Colonic mucosa (tissue), 4 donors: ENCODE results near the gene RALGAPB. TPM values are rescaled to one million over a fixed set of nuclear protein-coding genes. Genes with fewer than 3 reads are reported as not detected.

Source experiments
- DNase-seq: peaks from one replicate; pipeline ENCODE4 v3.0.0-alpha.2; 2020
- H3K27ac ChIP-seq: fragments of 200-600 bp; one replicate; pipeline ENCODE4 v1.8.0; 2021
- H3K27me3 ChIP-seq: fragments of 200-600 bp; one replicate; pipeline ENCODE4 v1.8.0; 2021
- H3K36me3 ChIP-seq: fragments of 200-600 bp; one replicate; pipeline ENCODE4 v1.8.0; 2021
- H3K4me1 ChIP-seq: fragments of 200-600 bp; one replicate; pipeline ENCODE4 v1.8.0; 2021; ENCODE audit warnings: mild to moderate bottlenecking
- H3K4me3 ChIP-seq: fragments of 200-600 bp; one replicate; pipeline ENCODE4 v1.8.0; 2021
- H3K9ac ChIP-seq, 2 donors: one replicate each; pipeline ENCODE4 v1.7.0; 2013; ENCODE audit warnings: control low read depth in 2 of 2, low read depth in 2 of 2, low read length in 2 of 2
- H3K9me3 ChIP-seq: fragments of 200-600 bp; one replicate; pipeline ENCODE4 v1.8.0; 2021
- intact Hi-C: fragments of 100-400 bp; cut with DNase I; formaldehyde crosslinking; loops from one replicate; pipeline ENCODE4 v1.14.1; 2022
- total RNA-seq, 2 donors: library from RNA; stranded (reverse); fragmentation: NEBNext Ultra II Directional in 1 of 2; extraction: Animal tissue kit (Norgen Biotek cat#: 25700) in 1 of 2; gene quantifications; one replicate each; pipeline ENCODE4 v1.2.1, GENCODE V29; 2021
- TF ChIP-seq, protein P1 (sequence below): fragments of 200-600 bp; IDR thresholded peaks from one replicate; pipeline ENCODE4 v1.8.0; 2022; ENCODE audit warnings: antibody characterized with exemption, mild to moderate bottlenecking
- donor health status: healthy.
- donor health status: DM: no; HTN: no; CAD: no.
- donor health status: DM: no; HTN: no; CAD: no.

RALGAPB gene
- total RNA-seq, 2 donors from 2014 or later, result 30.5 to 33.7 TPM

DNA sequence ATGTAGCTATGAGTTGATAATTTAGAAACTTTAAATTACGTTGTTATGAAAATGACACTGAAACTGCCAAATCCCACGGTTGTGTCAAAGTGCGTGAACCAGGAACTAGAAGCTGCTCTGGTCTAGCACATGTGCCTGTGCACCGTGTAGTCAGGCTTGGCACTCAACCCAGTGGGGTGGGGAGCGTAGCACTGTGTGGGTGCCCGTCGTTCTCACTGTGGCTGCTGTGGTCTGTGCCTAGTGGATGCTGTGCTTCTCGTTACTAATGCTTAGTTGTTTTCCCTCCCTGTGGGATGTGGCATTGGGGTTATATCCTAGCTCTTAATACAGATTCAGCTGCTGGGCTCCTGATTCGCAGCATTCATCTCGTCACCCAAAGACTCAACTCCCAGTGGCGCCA is 62.1 kb downstream of the RALGAPB start:
- no peaks in the 10 kb centered on the region for H3K9me3 ChIP-seq
- intact Hi-C loops, result no loop called here
- no peak overlapping the region for H3K27ac ChIP-seq
- DNase-seq, result no peak
- TF ChIP-seq, protein P1, sequence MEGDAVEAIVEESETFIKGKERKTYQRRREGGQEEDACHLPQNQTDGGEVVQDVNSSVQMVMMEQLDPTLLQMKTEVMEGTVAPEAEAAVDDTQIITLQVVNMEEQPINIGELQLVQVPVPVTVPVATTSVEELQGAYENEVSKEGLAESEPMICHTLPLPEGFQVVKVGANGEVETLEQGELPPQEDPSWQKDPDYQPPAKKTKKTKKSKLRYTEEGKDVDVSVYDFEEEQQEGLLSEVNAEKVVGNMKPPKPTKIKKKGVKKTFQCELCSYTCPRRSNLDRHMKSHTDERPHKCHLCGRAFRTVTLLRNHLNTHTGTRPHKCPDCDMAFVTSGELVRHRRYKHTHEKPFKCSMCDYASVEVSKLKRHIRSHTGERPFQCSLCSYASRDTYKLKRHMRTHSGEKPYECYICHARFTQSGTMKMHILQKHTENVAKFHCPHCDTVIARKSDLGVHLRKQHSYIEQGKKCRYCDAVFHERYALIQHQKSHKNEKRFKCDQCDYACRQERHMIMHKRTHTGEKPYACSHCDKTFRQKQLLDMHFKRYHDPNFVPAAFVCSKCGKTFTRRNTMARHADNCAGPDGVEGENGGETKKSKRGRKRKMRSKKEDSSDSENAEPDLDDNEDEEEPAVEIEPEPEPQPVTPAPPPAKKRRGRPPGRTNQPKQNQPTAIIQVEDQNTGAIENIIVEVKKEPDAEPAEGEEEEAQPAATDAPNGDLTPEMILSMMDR, result no peak
- H3K9ac ChIP-seq, result no peak overlapping the region
- no peak overlapping the region for H3K4me3 ChIP-seq
- H3K27me3 ChIP-seq, result no peaks in the 10 kb centered on the region
- H3K4me1 ChIP-seq, result no peaks in the 10 kb centered on the region
- peaks cover 5% of the 10 kb centered on the region for H3K36me3 ChIP-seq

GRCh38 chr20:38536310-38536709 is 63.7 kb downstream of the RALGAPB start:
- peaks cover 5% of the 10 kb centered on the region for H3K36me3 ChIP-seq
- no peak overlapping the region for H3K27ac ChIP-seq
- H3K27me3 ChIP-seq, result no peaks in the 10 kb centered on the region
- H3K9ac ChIP-seq, result no peak overlapping the region
- no peaks in the 10 kb centered on the region for H3K9me3 ChIP-seq
- H3K4me1 ChIP-seq, result no peaks in the 10 kb centered on the region
- TF ChIP-seq, protein P1, result no peak
- intact Hi-C loops, result no loop called here
- no peak overlapping the region for H3K4me3 ChIP-seq
- no peak for DNase-seq

DNA sequence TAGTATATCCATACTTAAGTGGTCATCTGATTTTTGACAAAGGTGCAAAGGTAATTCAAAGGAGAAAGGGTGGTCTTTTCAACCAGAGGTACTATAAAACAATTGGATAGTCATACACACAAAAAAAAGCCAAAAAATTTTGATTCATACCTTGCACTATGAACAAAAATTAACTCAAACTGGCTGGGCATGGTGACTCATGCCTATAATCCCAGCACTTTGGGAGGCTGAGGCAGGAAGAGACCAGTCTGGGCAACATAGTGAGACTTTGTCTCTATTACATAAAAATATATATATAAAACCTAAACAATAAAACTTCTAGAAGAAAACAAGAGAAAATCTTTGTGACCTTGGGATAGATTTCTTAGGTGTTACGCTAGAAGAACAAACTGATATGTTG is 64.5 kb downstream of the RALGAPB start:
- no peaks in the 10 kb centered on the region for H3K4me1 ChIP-seq
- peaks cover 5% of the 10 kb centered on the region for H3K36me3 ChIP-seq
- H3K27ac ChIP-seq, result no peak overlapping the region
- no peaks in the 10 kb centered on the region for H3K9me3 ChIP-seq
- TF ChIP-seq, protein P1, result no peak
- intact Hi-C loops, result no loop called here
- H3K27me3 ChIP-seq, result no peaks in the 10 kb centered on the region
- no peak overlapping the region for H3K9ac ChIP-seq
- no peak for DNase-seq
- no peak overlapping the region for H3K4me3 ChIP-seq

- no peak overlapping the region for H3K27ac ChIP-seq
- intact Hi-C loops, result no loop called here
- peaks cover 5% of the 10 kb centered on the region for H3K36me3 ChIP-seq
- H3K27me3 ChIP-seq, result no peaks in the 10 kb centered on the region
- H3K9me3 ChIP-seq, result no peaks in the 10 kb centered on the region
- no peaks in the 10 kb centered on the region for H3K4me1 ChIP-seq
- no peak for DNase-seq
- TF ChIP-seq, protein P1, result no peak
- no peak overlapping the region for H3K9ac ChIP-seq
- H3K4me3 ChIP-seq, result no peak overlapping the region
Measured at GRCh38 chr20:38538789-38539188, 66.1 kb downstream of the RALGAPB start.

GRCh38 chr20:38543014-38543906 is 70.6 kb downstream of the RALGAPB start:
- Histone ChIP-seq H3K27ac (no peak overlapping the region), H3K4me3 (no peak overlapping the region), H3K9me3 (no peaks in the 10 kb centered on the region), H3K36me3 (peaks cover 2% of the 10 kb centered on the region), H3K4me1 (no peaks in the 10 kb centered on the region), H3K27me3 (no peaks in the 10 kb centered on the region), H3K9ac (no peak overlapping the region)
- intact Hi-C loops, result no loop called here
- DNase-seq, result no peak
- TF ChIP-seq, protein P1, result no peak
